Dendritic cell treated with granulocyte-macrophage colony-stimulating factor and Interleukin-4, amounts not matched to agents 40 ng/mL and 50 ng/mL, for 4 days (primary cell): ENCODE results near the gene CAPS2.

Source experiments
- H3K27ac Mint-ChIP-seq: one replicate; pipeline ENCODE4 v1.8.0; 2022; ENCODE audit warnings: mild to moderate bottlenecking, mixed read lengths
- H3K27me3 Mint-ChIP-seq: one replicate; pipeline ENCODE4 v1.8.0; 2022; ENCODE audit warnings: mild to moderate bottlenecking, mixed read lengths
- H3K36me3 Mint-ChIP-seq: one replicate; pipeline ENCODE4 v1.8.0; 2022; ENCODE audit warnings: low read depth, mixed read lengths
- H3K4me1 Mint-ChIP-seq: one replicate; pipeline ENCODE4 v1.8.0; 2022; ENCODE audit warnings: low read depth, mixed read lengths
- H3K4me3 Mint-ChIP-seq: one replicate; pipeline ENCODE4 v1.8.0; 2022; ENCODE audit warnings: mild to moderate bottlenecking, moderate library complexity, mixed read lengths
- H3K9me3 Mint-ChIP-seq: one replicate; pipeline ENCODE4 v1.8.0; 2022; ENCODE audit warnings: mixed read lengths
- intact Hi-C: fragments of 100-400 bp; cut with micrococcal nuclease; formaldehyde crosslinking; loops from one replicate; pipeline ENCODE4 v1.15.0; 2022

The CAPS2 gene

GRCh38 chr12:75334384-75335030, 4.4 kb upstream of the CAPS2 start, which contains the start of gene GLIPR1L1:
TSS of gene GLIPR1L1 (plus strand) at chr12:75334670. CDS start at chr12:75334729, 59 bp downstream.
- no peaks in the 10 kb centered on the region for H3K36me3 Mint-ChIP-seq
- peaks cover 13% of the 10 kb centered on the region for H3K4me1 Mint-ChIP-seq
- H3K27me3 Mint-ChIP-seq, result peaks cover 5% of the 10 kb centered on the region
- peak within 1 kb of the TSS; percentile 58 for H3K4me3 Mint-ChIP-seq
- intact Hi-C loops, result loop anchor here (2.0 to 10.0 kb wide), 3 partner anchors 58 to 700 kb away; partner anchors contain the start of genes GLIPR1L2 and PHLDA1
- H3K27ac Mint-ChIP-seq, result no peak within 1 kb of the TSS
- no peaks in the 10 kb centered on the region for H3K9me3 Mint-ChIP-seq

- no peaks in the 10 kb centered on the region for H3K36me3 Mint-ChIP-seq
- H3K4me1 Mint-ChIP-seq, result peaks cover 6% of the 10 kb centered on the region
- intact Hi-C loops, result no loop called here
- H3K9me3 Mint-ChIP-seq, result no peaks in the 10 kb centered on the region
- H3K27me3 Mint-ChIP-seq, result no peaks in the 10 kb centered on the region
- no peak overlapping the region for H3K4me3 Mint-ChIP-seq
- H3K27ac Mint-ChIP-seq, result no peak overlapping the region
Measured at GRCh38 chr12:75327642-75328041, 2.5 kb downstream of the CAPS2 start.

GRCh38 chr12:75323663-75324062, 6.5 kb downstream of the CAPS2 start:
- Mint-ChIP-seq H3K4me1 (no peaks in the 10 kb centered on the region), H3K27ac (no peak overlapping the region), H3K4me3 (no peak overlapping the region), H3K9me3 (no peaks in the 10 kb centered on the region), H3K36me3 (no peaks in the 10 kb centered on the region), H3K27me3 (no peaks in the 10 kb centered on the region)
- intact Hi-C loops, result no loop called here

GRCh38 chr12:75322464-75322863, 7.7 kb downstream of the CAPS2 start:
- no peaks in the 10 kb centered on the region for H3K9me3 Mint-ChIP-seq
- intact Hi-C loops, result no loop called here

GRCh38 chr12:75317784-75318183, 12.3 kb downstream of the CAPS2 start:
- Mint-ChIP-seq H3K4me3 (no peak overlapping the region), H3K36me3 (no peaks in the 10 kb centered on the region), H3K27ac (no peak overlapping the region), H3K4me1 (no peaks in the 10 kb centered on the region), H3K27me3 (no peaks in the 10 kb centered on the region), H3K9me3 (no peaks in the 10 kb centered on the region)
- intact Hi-C loops, result no loop called here

More at GRCh38 chr12:75322464-75322863, 7.7 kb downstream of the CAPS2 start:
- Mint-ChIP-seq H3K4me1 (no peaks in the 10 kb centered on the region), H3K27ac (no peak overlapping the region), H3K4me3 (no peak overlapping the region), H3K36me3 (no peaks in the 10 kb centered on the region), H3K27me3 (no peaks in the 10 kb centered on the region)

GRCh38 chr12:75315518-75315917, 14.6 kb downstream of the CAPS2 start:
- Mint-ChIP-seq H3K9me3 (no peaks in the 10 kb centered on the region), H3K4me3 (no peak overlapping the region), H3K36me3 (no peaks in the 10 kb centered on the region), H3K27me3 (no peaks in the 10 kb centered on the region), H3K27ac (no peak overlapping the region), H3K4me1 (no peaks in the 10 kb centered on the region)
- intact Hi-C loops, result no loop called here

- H3K36me3 Mint-ChIP-seq, result no peaks in the 10 kb centered on the region
- H3K9me3 Mint-ChIP-seq, result no peaks in the 10 kb centered on the region
- H3K4me1 Mint-ChIP-seq, result no peaks in the 10 kb centered on the region
- no peak overlapping the region for H3K4me3 Mint-ChIP-seq
- no peak overlapping the region for H3K27ac Mint-ChIP-seq
- intact Hi-C loops, result no loop called here
- no peaks in the 10 kb centered on the region for H3K27me3 Mint-ChIP-seq
Measured at GRCh38 chr12:75311369-75311768, 18.8 kb downstream of the CAPS2 start.

- Mint-ChIP-seq H3K36me3 (no peaks in the 10 kb centered on the region), H3K27ac (no peak overlapping the region), H3K9me3 (no peaks in the 10 kb centered on the region), H3K4me3 (no peak overlapping the region), H3K27me3 (no peaks in the 10 kb centered on the region), H3K4me1 (no peaks in the 10 kb centered on the region)
- intact Hi-C loops, result no loop called here
Measured at GRCh38 chr12:75308279-75308678, 21.8 kb downstream of the CAPS2 start.

GRCh38 chr12:75305412-75306332, 24.5 kb downstream of the CAPS2 start:
- Mint-ChIP-seq H3K27ac (no peak overlapping the region), H3K4me1 (no peaks in the 10 kb centered on the region), H3K36me3 (no peaks in the 10 kb centered on the region), H3K9me3 (no peaks in the 10 kb centered on the region), H3K27me3 (no peaks in the 10 kb centered on the region), H3K4me3 (no peak overlapping the region)
- intact Hi-C loops, result no loop called here

- H3K36me3 Mint-ChIP-seq, result no peaks in the 10 kb centered on the region
- intact Hi-C loops, result no loop called here
- H3K4me1 Mint-ChIP-seq, result no peaks in the 10 kb centered on the region
- no peaks in the 10 kb centered on the region for H3K9me3 Mint-ChIP-seq
- no peak overlapping the region for H3K4me3 Mint-ChIP-seq
- H3K27ac Mint-ChIP-seq, result no peak overlapping the region
- H3K27me3 Mint-ChIP-seq, result no peaks in the 10 kb centered on the region
Measured at GRCh38 chr12:75302781-75303180, 27.3 kb downstream of the CAPS2 start.

- no peak overlapping the region for H3K4me3 Mint-ChIP-seq
- H3K9me3 Mint-ChIP-seq, result no peaks in the 10 kb centered on the region
- no peaks in the 10 kb centered on the region for H3K36me3 Mint-ChIP-seq
- intact Hi-C loops, result no loop called here
- no peak overlapping the region for H3K27ac Mint-ChIP-seq
- no peaks in the 10 kb centered on the region for H3K27me3 Mint-ChIP-seq
- no peaks in the 10 kb centered on the region for H3K4me1 Mint-ChIP-seq
Measured at GRCh38 chr12:75302225-75302624, 27.9 kb downstream of the CAPS2 start.

- Mint-ChIP-seq H3K9me3 (no peaks in the 10 kb centered on the region), H3K4me3 (no peak overlapping the region), H3K4me1 (no peaks in the 10 kb centered on the region), H3K27ac (no peak overlapping the region), H3K36me3 (no peaks in the 10 kb centered on the region), H3K27me3 (no peaks in the 10 kb centered on the region)
- intact Hi-C loops, result no loop called here
Measured at GRCh38 chr12:75294797-75295196, 35.3 kb downstream of the CAPS2 start.

GRCh38 chr12:75294336-75294735, 35.8 kb downstream of the CAPS2 start:
- no peaks in the 10 kb centered on the region for H3K27me3 Mint-ChIP-seq
- no peaks in the 10 kb centered on the region for H3K4me1 Mint-ChIP-seq
- intact Hi-C loops, result no loop called here
- H3K36me3 Mint-ChIP-seq, result no peaks in the 10 kb centered on the region
- no peaks in the 10 kb centered on the region for H3K9me3 Mint-ChIP-seq
- no peak overlapping the region for H3K4me3 Mint-ChIP-seq
- H3K27ac Mint-ChIP-seq, result no peak overlapping the region

GRCh38 chr12:75291014-75291413, 39.1 kb downstream of the CAPS2 start:
- H3K9me3 Mint-ChIP-seq, result no peaks in the 10 kb centered on the region
- no peaks in the 10 kb centered on the region for H3K36me3 Mint-ChIP-seq
- no peaks in the 10 kb centered on the region for H3K4me1 Mint-ChIP-seq
- H3K27me3 Mint-ChIP-seq, result no peaks in the 10 kb centered on the region
- H3K4me3 Mint-ChIP-seq, result no peak overlapping the region
- no peak overlapping the region for H3K27ac Mint-ChIP-seq
- intact Hi-C loops, result no loop called here
